ENCODE data around the gene CCDC93. TPM values are rescaled to one million over a fixed set of nuclear protein-coding genes. Genes with fewer than 3 reads are reported as not detected.
"Not testable (repeated sequence)": the region's sequence is repeated elsewhere in the genome, so short reads cannot be mapped to it uniquely, and the experiment has no call there.

CCDC93 gene
- total and polyA plus RNA-seq, 2 experiments from 2014 or later: 12.8 to 15.9 TPM

DNA sequence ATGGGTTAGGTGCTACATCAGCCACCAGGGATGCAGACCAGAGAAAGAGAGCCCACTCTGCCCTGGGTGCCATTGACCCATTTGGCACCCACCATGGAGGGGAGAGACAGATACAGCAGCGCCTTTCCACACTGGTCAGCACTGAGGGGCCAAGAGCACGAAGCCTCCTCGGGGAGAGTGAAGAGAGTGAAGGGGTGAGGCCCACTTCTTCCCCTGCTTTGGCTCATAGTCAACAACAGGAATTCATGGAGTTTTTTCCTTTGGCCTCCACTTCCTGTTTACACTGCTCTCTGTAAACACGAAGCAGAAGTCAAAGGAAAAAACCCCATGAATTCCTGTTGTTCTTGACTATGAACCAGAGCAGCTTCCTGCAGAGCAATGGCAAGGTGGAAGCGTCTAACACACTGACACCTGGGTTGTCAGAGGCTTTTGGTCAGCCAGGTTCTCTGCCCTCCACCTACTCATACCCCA, 80.0 kb downstream of the CCDC93 start:
- Histone ChIP-seq H3K9ac (no peak overlapping the region), H3K4me2 (ENCODE audit: unreplicated experiment) (no peak overlapping the region), H2AFZ (no peak overlapping the region), H4K20me1 (ENCODE audit: insufficient read depth) (no peaks in the 10 kb centered on the region), H3F3A (ENCODE audit: insufficient read depth) (no peaks in the 10 kb centered on the region), H3K9me3 (ENCODE audit: low read depth) (no peaks in the 10 kb centered on the region), H3K79me2 (ENCODE audit: insufficient read depth) (no peaks in the 10 kb centered on the region), H3K27me3 (replicated peaks; ENCODE audit: insufficient read depth) (no peaks in the 10 kb centered on the region), H3K4me3 (no peak overlapping the region), H3K9me2 (ENCODE audit: insufficient read depth) (no peaks in the 10 kb centered on the region), H3K27ac (no peak overlapping the region), H3K4me1 (ENCODE audit: insufficient read depth) (no peaks in the 10 kb centered on the region), H3K36me3 (ENCODE audit: low read depth) (peaks cover 56% of the 10 kb centered on the region)
- no peak for DNase-seq
- WGBS, 2 experiments (ENCODE audit: low coverage in 1 of 2, low lambda C conversion rate in 2 of 2, missing lambda C conversion rate in 2 of 2): 97 to 100% methylated on average over 5 of the region's 5 CpGs
- no peak for TF ChIP-seq EZH2 (IDR thresholded peaks at IDR 0.05; ENCODE audit: insufficient read depth, poor library complexity, severe bottlenecking)
- no peak for TF ChIP-seq EZH2phosphoT487 (IDR thresholded peaks at IDR 0.05; ENCODE audit: insufficient read depth, low read depth)
- in situ Hi-C loops (cut with MboI): no loop called here

DNA sequence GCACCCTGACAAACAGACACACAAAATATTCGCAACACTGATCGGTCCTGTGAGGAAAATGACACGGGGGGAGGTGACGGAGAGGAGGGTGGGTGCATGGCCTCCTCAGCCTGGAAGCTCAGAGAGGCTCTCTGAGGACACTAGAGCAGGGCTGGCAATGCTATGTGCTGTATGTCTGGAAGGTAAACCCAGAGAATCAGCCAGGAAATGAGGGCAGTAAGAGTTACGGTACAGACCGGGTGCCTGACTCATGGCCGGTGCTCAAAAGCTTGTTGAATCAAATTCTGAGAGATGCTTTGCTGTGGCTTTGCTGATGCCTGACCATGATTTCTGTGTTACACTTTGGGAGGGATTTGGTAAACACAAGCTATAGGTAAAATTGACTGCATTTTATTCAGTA, 81.9 kb downstream of the CCDC93 start:
- Histone ChIP-seq H3K4me2 (ENCODE audit: unreplicated experiment) (no peak overlapping the region), H3F3A (ENCODE audit: insufficient read depth) (no peaks in the 10 kb centered on the region), H3K79me2 (ENCODE audit: insufficient read depth) (0 out of 2 replicates have a peak, but pooled peaks cover 5% of the 10 kb centered on the region), H3K27ac (no peak overlapping the region), H3K9ac (no peak overlapping the region), H3K27me3 (replicated peaks; ENCODE audit: insufficient read depth) (no peaks in the 10 kb centered on the region), H3K36me3 (ENCODE audit: low read depth) (peaks cover 47% of the 10 kb centered on the region), H2AFZ (no peak overlapping the region), H3K4me1 (ENCODE audit: insufficient read depth) (no peaks in the 10 kb centered on the region), H3K4me3 (no peak overlapping the region), H3K9me2 (ENCODE audit: insufficient read depth) (no peaks in the 10 kb centered on the region), H3K9me3 (ENCODE audit: low read depth) (no peaks in the 10 kb centered on the region), H4K20me1 (ENCODE audit: insufficient read depth) (no peaks in the 10 kb centered on the region)
- no peak for TF ChIP-seq EZH2phosphoT487 (IDR thresholded peaks at IDR 0.05; ENCODE audit: insufficient read depth, low read depth)
- no peak for TF ChIP-seq EZH2 (IDR thresholded peaks at IDR 0.05; ENCODE audit: insufficient read depth, poor library complexity, severe bottlenecking)
- no peak for DNase-seq
- in situ Hi-C loops (cut with MboI): no loop called here
- WGBS, 2 experiments (ENCODE audit: low coverage in 1 of 2, low lambda C conversion rate in 2 of 2, missing lambda C conversion rate in 2 of 2): 95 to 98% methylated on average over 7 of the region's 7 CpGs

DNA sequence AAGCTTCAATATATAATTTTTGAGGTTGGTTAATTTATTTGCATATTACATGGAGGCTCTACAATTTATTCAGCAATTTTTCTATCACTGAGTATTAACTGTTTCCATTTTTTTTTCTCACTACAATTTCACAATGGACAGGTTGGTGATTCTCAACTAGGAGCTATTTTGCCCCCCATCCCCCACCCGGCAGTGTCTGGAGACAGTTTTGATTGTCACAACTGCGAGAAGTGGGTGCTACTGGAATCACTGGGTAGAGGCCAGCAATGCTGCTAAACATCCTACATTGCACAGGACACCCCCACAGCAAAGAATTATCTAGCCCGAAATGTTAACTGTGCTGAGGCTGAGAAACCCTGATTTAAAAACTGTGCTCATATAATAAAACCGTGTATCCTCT, 82.6 kb downstream of the CCDC93 start:
- in situ Hi-C loops (cut with MboI): no loop called here
- Histone ChIP-seq H3K79me2 (ENCODE audit: insufficient read depth) (0 out of 2 replicates have a peak, but pooled peaks cover 5% of the 10 kb centered on the region), H3K9me2 (ENCODE audit: insufficient read depth) (no peaks in the 10 kb centered on the region), H3K27me3 (replicated peaks; ENCODE audit: insufficient read depth) (no peaks in the 10 kb centered on the region), H3K4me2 (ENCODE audit: unreplicated experiment) (no peak overlapping the region), H3K4me1 (ENCODE audit: insufficient read depth) (no peaks in the 10 kb centered on the region), H2AFZ (no peak overlapping the region), H3K9me3 (ENCODE audit: low read depth) (no peaks in the 10 kb centered on the region), H3K9ac (no peak overlapping the region), H3F3A (ENCODE audit: insufficient read depth) (no peaks in the 10 kb centered on the region), H3K36me3 (ENCODE audit: low read depth) (peaks cover 43% of the 10 kb centered on the region), H4K20me1 (ENCODE audit: insufficient read depth) (no peaks in the 10 kb centered on the region), H3K4me3 (no peak overlapping the region), H3K27ac (no peak overlapping the region)
- WGBS, 2 experiments (ENCODE audit: low coverage in 1 of 2, low lambda C conversion rate in 2 of 2, missing lambda C conversion rate in 2 of 2): 97 to 99% methylated on average over 4 of the region's 4 CpGs
- no peak for TF ChIP-seq EZH2 (IDR thresholded peaks at IDR 0.05; ENCODE audit: insufficient read depth, poor library complexity, severe bottlenecking)
- no peak for TF ChIP-seq EZH2phosphoT487 (IDR thresholded peaks at IDR 0.05; ENCODE audit: insufficient read depth, low read depth)
- DNase-seq: no peak

DNA sequence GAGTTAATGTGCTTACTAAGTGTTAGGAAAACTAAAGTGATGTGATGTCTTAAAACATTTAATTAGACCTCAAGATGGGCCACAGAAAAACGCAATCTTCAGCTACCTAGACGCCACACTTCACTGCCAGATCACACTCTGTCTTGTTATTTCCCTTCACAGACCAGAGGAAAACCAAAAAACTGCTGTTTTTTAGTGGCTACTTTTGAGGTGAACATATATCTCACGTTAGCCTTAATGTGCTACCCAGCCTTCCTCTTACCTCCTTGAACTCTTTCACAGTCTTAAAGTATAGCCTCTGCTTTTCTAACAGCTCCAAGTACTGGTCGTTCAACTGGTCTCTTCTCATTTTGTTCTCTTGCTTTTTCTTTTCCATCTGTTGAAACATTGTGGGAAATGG, 83.1 kb downstream of the CCDC93 start:
- Histone ChIP-seq H3K9ac (no peak overlapping the region), H3K27ac (no peak overlapping the region), H3K9me2 (ENCODE audit: insufficient read depth) (no peaks in the 10 kb centered on the region), H3K79me2 (ENCODE audit: insufficient read depth) (0 out of 2 replicates have a peak, but pooled peaks cover 5% of the 10 kb centered on the region), H2AFZ (no peak overlapping the region), H3K4me2 (ENCODE audit: unreplicated experiment) (no peak overlapping the region), H3K4me1 (ENCODE audit: insufficient read depth) (no peaks in the 10 kb centered on the region), H3F3A (ENCODE audit: insufficient read depth) (no peaks in the 10 kb centered on the region), H3K36me3 (ENCODE audit: low read depth) (peaks cover 38% of the 10 kb centered on the region), H3K4me3 (no peak overlapping the region), H3K27me3 (replicated peaks; ENCODE audit: insufficient read depth) (no peaks in the 10 kb centered on the region), H3K9me3 (ENCODE audit: low read depth) (no peaks in the 10 kb centered on the region), H4K20me1 (ENCODE audit: insufficient read depth) (no peaks in the 10 kb centered on the region)
- WGBS, 2 experiments (ENCODE audit: low coverage in 1 of 2, low lambda C conversion rate in 2 of 2, missing lambda C conversion rate in 2 of 2): 91 to 99% methylated on average over 4 of the region's 4 CpGs
- in situ Hi-C loops (cut with MboI): no loop called here
- no peak for DNase-seq
- TF ChIP-seq EZH2 (IDR thresholded peaks at IDR 0.05; ENCODE audit: insufficient read depth, poor library complexity, severe bottlenecking) (no peak), EZH2phosphoT487 (IDR thresholded peaks at IDR 0.05; ENCODE audit: insufficient read depth, low read depth) (no peak)

DNA sequence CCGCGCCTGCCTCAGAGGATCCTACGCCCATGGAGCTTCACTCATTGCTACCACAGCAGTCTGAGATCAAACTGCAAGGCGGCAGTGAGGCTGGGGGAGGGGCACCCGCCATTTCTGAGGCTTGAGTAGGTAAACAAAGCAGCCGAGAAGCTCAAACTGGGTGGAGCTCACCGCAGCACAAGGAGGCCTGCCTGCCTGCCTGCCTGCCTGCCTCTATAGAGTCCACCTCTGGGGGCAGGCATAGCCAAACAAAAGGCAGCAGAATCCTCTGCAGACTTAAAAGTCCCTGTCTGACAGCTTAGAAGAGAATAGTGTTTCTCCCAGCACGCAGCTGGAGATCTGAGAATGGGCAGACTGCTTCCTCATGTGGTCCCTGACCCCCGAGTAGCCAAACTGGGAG, 90.4 kb downstream of the CCDC93 start:
- not testable (repeated sequence) for H3K9ac ChIP-seq; H3K9me2 ChIP-seq (ENCODE audit: insufficient read depth); DNase-seq; H2AFZ ChIP-seq; H3K4me2 ChIP-seq (ENCODE audit: unreplicated experiment); H3K27ac ChIP-seq; H3F3A ChIP-seq (ENCODE audit: insufficient read depth); H3K4me3 ChIP-seq; H3K9me3 ChIP-seq (ENCODE audit: low read depth); H3K27me3 ChIP-seq (replicated peaks; ENCODE audit: insufficient read depth); H3K4me1 ChIP-seq (ENCODE audit: insufficient read depth); H4K20me1 ChIP-seq (ENCODE audit: insufficient read depth); H3K79me2 ChIP-seq (ENCODE audit: insufficient read depth)
- peaks cover 24% of the 10 kb centered on the region for H3K36me3 ChIP-seq (ENCODE audit: low read depth)
- WGBS, 2 experiments (ENCODE audit: low coverage in 1 of 2, low lambda C conversion rate in 2 of 2, missing lambda C conversion rate in 2 of 2): 97 to 98% methylated on average over 9 of the region's 9 CpGs
- in situ Hi-C loops (cut with MboI): loop anchor here (10.0 kb wide), 1 partner anchor 99 kb away; no protein-coding TSS in a partner anchor
